WTC11 (cell line): ENCODE data around the gene EML4.

ENCODE experiments used
- RELA ChIP-seq: sonication (generic); formaldehyde crosslinking; IDR thresholded peaks from 2 replicates; pipeline ENCODE4 v1.8.1; 2022; ENCODE audit warnings: missing genetic modification reagents, mild to moderate bottlenecking, borderline replicate concordance
- TF ChIP-seq, protein P1 (sequence below): fragments of 200-600 bp; IDR thresholded peaks from 2 replicates; pipeline ENCODE4 v1.8.0; 2022; ENCODE audit warnings: antibody characterized with exemption
- TF ChIP-seq, protein P2 (sequence below): sonication (generic); formaldehyde crosslinking; IDR thresholded peaks from 2 replicates; pipeline ENCODE4 v1.8.1; 2022; ENCODE audit warnings: low read depth, mild to moderate bottlenecking, moderate library complexity, missing genetic modification reagents, borderline replicate concordance

DNA sequence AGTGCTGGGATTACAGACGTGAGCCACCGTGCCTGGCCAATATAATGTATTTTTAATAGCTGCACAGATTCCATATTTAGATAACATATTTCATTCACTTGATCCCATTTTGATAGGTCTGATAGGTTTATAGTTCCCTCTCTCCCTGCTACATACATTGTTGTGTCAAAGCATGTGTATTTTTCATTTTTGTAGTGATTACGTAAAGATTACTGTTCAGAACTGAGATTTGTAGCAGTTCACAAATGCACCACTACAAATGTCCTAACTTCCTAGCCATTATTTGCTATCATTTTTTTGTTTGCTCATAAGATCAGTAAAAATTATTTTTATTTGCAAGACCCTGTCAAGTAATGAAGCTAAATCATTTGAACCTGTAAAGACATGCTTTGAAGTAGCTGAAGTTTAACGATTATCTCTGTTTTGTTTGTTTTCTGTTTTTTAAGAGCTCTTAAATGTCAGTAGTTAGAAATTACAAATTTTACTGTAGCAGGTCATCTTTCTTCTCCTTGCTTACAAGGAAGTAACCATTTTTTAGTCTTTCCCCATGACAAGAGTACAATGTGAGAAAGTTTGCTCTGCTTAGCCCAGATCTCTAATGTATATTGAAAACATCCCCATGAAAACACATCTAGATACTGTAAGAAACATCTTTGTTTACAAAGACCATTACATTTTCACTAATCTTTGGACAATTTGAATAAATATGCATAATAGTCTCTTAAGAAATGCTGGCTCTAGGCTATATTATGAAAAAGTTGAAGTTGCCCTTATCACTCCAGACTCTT, 54.1 kb downstream of the EML4 start:
- TF ChIP-seq, protein P1, sequence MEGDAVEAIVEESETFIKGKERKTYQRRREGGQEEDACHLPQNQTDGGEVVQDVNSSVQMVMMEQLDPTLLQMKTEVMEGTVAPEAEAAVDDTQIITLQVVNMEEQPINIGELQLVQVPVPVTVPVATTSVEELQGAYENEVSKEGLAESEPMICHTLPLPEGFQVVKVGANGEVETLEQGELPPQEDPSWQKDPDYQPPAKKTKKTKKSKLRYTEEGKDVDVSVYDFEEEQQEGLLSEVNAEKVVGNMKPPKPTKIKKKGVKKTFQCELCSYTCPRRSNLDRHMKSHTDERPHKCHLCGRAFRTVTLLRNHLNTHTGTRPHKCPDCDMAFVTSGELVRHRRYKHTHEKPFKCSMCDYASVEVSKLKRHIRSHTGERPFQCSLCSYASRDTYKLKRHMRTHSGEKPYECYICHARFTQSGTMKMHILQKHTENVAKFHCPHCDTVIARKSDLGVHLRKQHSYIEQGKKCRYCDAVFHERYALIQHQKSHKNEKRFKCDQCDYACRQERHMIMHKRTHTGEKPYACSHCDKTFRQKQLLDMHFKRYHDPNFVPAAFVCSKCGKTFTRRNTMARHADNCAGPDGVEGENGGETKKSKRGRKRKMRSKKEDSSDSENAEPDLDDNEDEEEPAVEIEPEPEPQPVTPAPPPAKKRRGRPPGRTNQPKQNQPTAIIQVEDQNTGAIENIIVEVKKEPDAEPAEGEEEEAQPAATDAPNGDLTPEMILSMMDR = no peak
- no peak for TF ChIP-seq RELA (CRISPR knock-in tag)
- TF ChIP-seq, protein P2, sequence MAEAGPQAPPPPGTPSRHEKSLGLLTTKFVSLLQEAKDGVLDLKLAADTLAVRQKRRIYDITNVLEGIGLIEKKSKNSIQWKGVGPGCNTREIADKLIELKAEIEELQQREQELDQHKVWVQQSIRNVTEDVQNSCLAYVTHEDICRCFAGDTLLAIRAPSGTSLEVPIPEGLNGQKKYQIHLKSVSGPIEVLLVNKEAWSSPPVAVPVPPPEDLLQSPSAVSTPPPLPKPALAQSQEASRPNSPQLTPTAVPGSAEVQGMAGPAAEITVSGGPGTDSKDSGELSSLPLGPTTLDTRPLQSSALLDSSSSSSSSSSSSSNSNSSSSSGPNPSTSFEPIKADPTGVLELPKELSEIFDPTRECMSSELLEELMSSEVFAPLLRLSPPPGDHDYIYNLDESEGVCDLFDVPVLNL = no peak
